SK-N-MC (cell line): ENCODE measurements around the gene FOXI3.

ENCODE experiments used
- DNase-seq: peaks from one replicate; pipeline ENCODE4 v3.0.0-alpha.2; 2011; ENCODE audit warnings: low read depth, low spot score
- H3K27ac ChIP-seq: fragments of 200-600 bp; sonication (generic); 2 replicates; pipeline ENCODE4 v1.5.1; 2016; ENCODE audit warnings: mixed run types
- H3K36me3 ChIP-seq: fragments of 200-600 bp; sonication (generic); 2 replicates; pipeline ENCODE4 v1.6.1; 2017; ENCODE audit warnings: antibody characterized with exemption, low read length, mixed read lengths; ENCODE audit not compliant: insufficient read depth
- H3K4me3 ChIP-seq: fragments of 200-600 bp; sonication (generic); 2 replicates; pipeline ENCODE4 v1.5.1; 2016
- H3K9ac ChIP-seq: fragments of 200-600 bp; sonication (generic); 2 replicates; pipeline ENCODE4 v1.8.0; 2017; ENCODE audit warnings: mixed run types, mixed read lengths; ENCODE audit not compliant: insufficient read length
- H3K9me3 ChIP-seq: fragments of 200-600 bp; sonication (generic); 2 replicates; pipeline ENCODE4 v1.6.1; 2017; ENCODE audit warnings: low read depth, mild to moderate bottlenecking, antibody characterized with exemption, low read length, moderate library complexity, mixed read lengths
- EZH2 ChIP-seq: fragments of 200-600 bp; sonication (generic); IDR thresholded peaks from one replicate; pipeline ENCODE4 v1.6.1; 2017; ENCODE audit warnings: antibody characterized with exemption
- FOXP2 ChIP-seq: optimal IDR thresholded peaks from 2 replicates; pipeline ENCODE3; 2011; ENCODE audit warnings: mild to moderate bottlenecking, moderate library complexity; ENCODE audit not compliant: insufficient read depth; ENCODE audit errors: extremely low read length, control extremely low read depth
- POLR2AphosphoS5 ChIP-seq: IDR thresholded peaks from 2 replicates; pipeline ENCODE4 v1.6.1; 2012; ENCODE audit warnings: mild to moderate bottlenecking, low read depth, low read length, borderline replicate concordance

FOXI3 gene

GRCh38 chr2:88452565-88452905 is at the start of gene FOXI3:
FOXI3 (minus strand) TSS chr2:88452693; CDS start chr2:88452535, 158 bp downstream.
- H3K9me3 ChIP-seq: no peaks in the 10 kb centered on the region
- TF ChIP-seq FOXP2 (no peak), EZH2 (no peak), POLR2AphosphoS5 (no peak)
- no peak for DNase-seq
- no peak within 1 kb of the TSS for H3K9ac ChIP-seq
- no peak within 1 kb of the TSS for H3K27ac ChIP-seq
- H3K36me3 ChIP-seq: no peaks in the 10 kb centered on the region
- peak within 1 kb of the TSS; percentile 69 for H3K4me3 ChIP-seq

- TF ChIP-seq FOXP2 (no peak), POLR2AphosphoS5 (no peak), EZH2 (no peak)
- Histone ChIP-seq H3K27ac (no peak overlapping the region), H3K36me3 (no peaks in the 10 kb centered on the region), H3K4me3 (no peak overlapping the region), H3K9ac (no peak overlapping the region), H3K9me3 (no peaks in the 10 kb centered on the region)
- DNase-seq: no peak
Measured at GRCh38 chr2:88500691-88501090, 48.2 kb upstream of the FOXI3 start.

- H3K9me3 ChIP-seq: no peaks in the 10 kb centered on the region
- TF ChIP-seq POLR2AphosphoS5 (no peak), FOXP2 (no peak)
- no peak for DNase-seq
- H3K4me3 ChIP-seq: no peak overlapping the region
- no peaks in the 10 kb centered on the region for H3K36me3 ChIP-seq
- H3K27ac ChIP-seq: no peak overlapping the region
- no peak overlapping the region for H3K9ac ChIP-seq
Measured at GRCh38 chr2:88499204-88499603, 46.7 kb upstream of the FOXI3 start.

- no peak for DNase-seq
- Histone ChIP-seq H3K9ac (no peak overlapping the region), H3K4me3 (no peak overlapping the region), H3K9me3 (no peaks in the 10 kb centered on the region), H3K36me3 (no peaks in the 10 kb centered on the region), H3K27ac (no peak overlapping the region)
- TF ChIP-seq EZH2 (no peak), FOXP2 (no peak), POLR2AphosphoS5 (no peak)
Measured at GRCh38 chr2:88493481-88493880, 41.0 kb upstream of the FOXI3 start.

- no peak overlapping the region for H3K9ac ChIP-seq
- H3K4me3 ChIP-seq: no peak overlapping the region
- no peak for DNase-seq
- no peak overlapping the region for H3K27ac ChIP-seq
- no peaks in the 10 kb centered on the region for H3K9me3 ChIP-seq
- H3K36me3 ChIP-seq: no peaks in the 10 kb centered on the region
- TF ChIP-seq FOXP2 (no peak), POLR2AphosphoS5 (no peak), EZH2 (no peak)
Measured at GRCh38 chr2:88492002-88492401, 39.5 kb upstream of the FOXI3 start.

- no peaks in the 10 kb centered on the region for H3K36me3 ChIP-seq
- no peak for DNase-seq
- H3K27ac ChIP-seq: no peak overlapping the region
- no peak overlapping the region for H3K4me3 ChIP-seq
- TF ChIP-seq FOXP2 (no peak), EZH2 (no peak), POLR2AphosphoS5 (no peak)
- H3K9ac ChIP-seq: no peak overlapping the region
- no peaks in the 10 kb centered on the region for H3K9me3 ChIP-seq
Measured at GRCh38 chr2:88489181-88489580, 36.7 kb upstream of the FOXI3 start.

- no peaks in the 10 kb centered on the region for H3K9me3 ChIP-seq
- no peak overlapping the region for H3K4me3 ChIP-seq
- H3K9ac ChIP-seq: no peak overlapping the region
- DNase-seq: no peak
- no peak for TF ChIP-seq POLR2AphosphoS5
- TF ChIP-seq EZH2: no peak
- TF ChIP-seq FOXP2: no peak
- H3K36me3 ChIP-seq: no peaks in the 10 kb centered on the region
- no peak overlapping the region for H3K27ac ChIP-seq
Measured at GRCh38 chr2:88483200-88483599, 30.7 kb upstream of the FOXI3 start.

- no peak for TF ChIP-seq EZH2
- no peak for TF ChIP-seq POLR2AphosphoS5
- no peak for TF ChIP-seq FOXP2
- no peak for DNase-seq
- H3K9me3 ChIP-seq: no peaks in the 10 kb centered on the region
Measured at GRCh38 chr2:88481691-88482336, 29.3 kb upstream of the FOXI3 start.

GRCh38 chr2:88472811-88473210 is 20.3 kb upstream of the FOXI3 start:
- Histone ChIP-seq H3K9ac (no peak overlapping the region), H3K36me3 (no peaks in the 10 kb centered on the region), H3K27ac (no peak overlapping the region), H3K4me3 (no peak overlapping the region), H3K9me3 (no peaks in the 10 kb centered on the region)
- no peak for DNase-seq
- no peak for TF ChIP-seq POLR2AphosphoS5
- no peak for TF ChIP-seq FOXP2
- no peak for TF ChIP-seq EZH2

More at GRCh38 chr2:88481691-88482336, 29.3 kb upstream of the FOXI3 start:
- Histone ChIP-seq H3K36me3 (no peaks in the 10 kb centered on the region), H3K4me3 (no peak overlapping the region), H3K9ac (no peak overlapping the region), H3K27ac (no peak overlapping the region)
